GM18858 (cell line): ENCODE results near the gene CFAP410.
"Not testable (repeated sequence)": the region's sequence is repeated elsewhere in the genome, so short reads cannot be mapped to it uniquely, and the experiment has no call there.

ENCODE experiments used
- ATAC-seq: cut with Tn5 transposase; IDR thresholded peaks from one replicate; pipeline ENCODE4 v1.9.1; 2021; ENCODE audit not compliant: unreplicated experiment

The CFAP410 gene

GRCh38 chr21:44318489-44319285 is 20.5 kb downstream of the CFAP410 start:
- ATAC-seq: no peak

- no peak for ATAC-seq
These were observed 21.3 kb downstream of the CFAP410 start for GRCh38 chr21:44317871-44318270.

- ATAC-seq: no peak
These were observed 21.9 kb downstream of the CFAP410 start for GRCh38 chr21:44317241-44317782.

GRCh38 chr21:44316277-44316900 is 22.8 kb downstream of the CFAP410 start:
- ATAC-seq: no peak

- no peak for ATAC-seq
These were observed 23.4 kb downstream of the CFAP410 start for GRCh38 chr21:44315691-44316203.

- ATAC-seq: no peak
These were observed 24.6 kb downstream of the CFAP410 start for GRCh38 chr21:44314561-44314960.

- ATAC-seq: no peak
These were observed 25.1 kb downstream of the CFAP410 start for GRCh38 chr21:44314128-44314527.

GRCh38 chr21:44313451-44313850 is 25.7 kb downstream of the CFAP410 start:
- ATAC-seq: no peak

GRCh38 chr21:44312716-44313115 is 26.5 kb downstream of the CFAP410 start:
- ATAC-seq: no peak

- ATAC-seq: no peak
These were observed 27.1 kb downstream of the CFAP410 start for GRCh38 chr21:44312089-44312488.

- ATAC-seq: no peak
These were observed 28.3 kb downstream of the CFAP410 start for GRCh38 chr21:44310628-44311507.

- ATAC-seq: no peak
These were observed 32.1 kb downstream of the CFAP410 start for GRCh38 chr21:44306936-44307704.

- ATAC-seq: no peak
These were observed 33.5 kb downstream of the CFAP410 start for GRCh38 chr21:44305691-44306090.

GRCh38 chr21:44304877-44305293 is 34.3 kb downstream of the CFAP410 start:
- no peak for ATAC-seq

- ATAC-seq: no peak
These were observed 35.1 kb downstream of the CFAP410 start for GRCh38 chr21:44304011-44304616.

GRCh38 chr21:44303490-44303981 is 35.7 kb downstream of the CFAP410 start:
- ATAC-seq: no peak

- not testable (repeated sequence) for ATAC-seq
These were observed 36.4 kb downstream of the CFAP410 start for GRCh38 chr21:44302573-44303401.

- no peak for ATAC-seq
These were observed 37.2 kb downstream of the CFAP410 start for GRCh38 chr21:44301961-44302406.

GRCh38 chr21:44301141-44301540 is 38.0 kb downstream of the CFAP410 start:
- no peak for ATAC-seq
